K562 (cell line): ENCODE measurements around the gene CFHR5.

ENCODE experiments used
- EP300 ChIP-seq: IDR thresholded peaks from 2 replicates; pipeline ENCODE4 v1.6.1; 2012; ENCODE audit warnings: low read length, improper control_type of control experiment
- MAFK ChIP-seq: IDR thresholded peaks from 2 replicates; pipeline ENCODE4 v1.6.1; 2011; ENCODE audit warnings: low read length, improper control_type of control experiment
- NRF1 ChIP-seq, 2 experiments: fragments of 450-650 bp; IDR thresholded peaks in 1 of 2; conservative IDR thresholded peaks in 1 of 2; 2 replicates each; pipeline ENCODE4 v1.6.1; 2014; ENCODE audit warnings: mild to moderate bottlenecking in 2 of 2
- POLR2A ChIP-seq: fragments of 450-650 bp; conservative IDR thresholded peaks from 2 replicates; pipeline ENCODE4 v1.6.1; 2016
- ZBTB33 ChIP-seq: sonication (generic); formaldehyde crosslinking; IDR thresholded peaks from 2 replicates; pipeline ENCODE4 v1.8.1; 2023; ENCODE audit warnings: mild to moderate bottlenecking, missing genetic modification reagents
- ZZZ3 ChIP-seq: fragments of 450-650 bp; IDR thresholded peaks from 2 replicates; pipeline ENCODE4 v1.6.1; 2016; ENCODE audit warnings: antibody characterized with exemption, mild to moderate bottlenecking, moderate library complexity
- TF ChIP-seq, protein P1 (sequence below), 3 experiments: IDR thresholded peaks in 2 of 3; conservative IDR thresholded peaks in 1 of 3; 2 replicates each; pipeline ENCODE4 v1.5.1; 2011 to 2012; ENCODE audit warnings: low read length in 3 of 3, mild to moderate bottlenecking in 3 of 3, control low read depth in 2 of 3, improper control_type of control experiment in 1 of 3, inconsistent platforms in 1 of 3, low read depth in 1 of 3, mixed read lengths in 1 of 3, moderate library complexity in 1 of 3; ENCODE audit not compliant: insufficient read depth in 2 of 3

DNA sequence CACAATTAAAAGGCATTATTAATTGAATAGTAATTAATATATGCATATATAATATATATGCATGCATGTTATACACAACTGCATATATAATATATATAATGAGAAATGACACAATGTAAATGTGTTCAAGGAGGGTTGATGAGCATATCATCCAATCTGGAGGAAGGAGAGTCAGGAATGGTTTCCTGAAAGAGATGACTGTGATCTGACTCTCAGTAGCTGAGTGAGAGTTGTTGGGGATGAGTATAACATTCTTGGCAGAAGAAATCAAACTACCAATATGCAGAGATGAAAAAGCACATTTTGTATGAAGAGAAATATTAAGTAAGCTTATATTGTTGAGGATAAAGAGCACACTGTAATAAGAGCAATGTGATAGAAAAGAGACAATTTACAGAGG is 52.4 kb downstream of the CFHR5 start:
- TF ChIP-seq EP300 = no peak
- TF ChIP-seq NRF1 (conservative IDR thresholded peaks at IDR 0.05 in 1 of 2, IDR thresholded peaks at IDR 0.05 in 1 of 2) = no peak
- TF ChIP-seq, protein P1, sequence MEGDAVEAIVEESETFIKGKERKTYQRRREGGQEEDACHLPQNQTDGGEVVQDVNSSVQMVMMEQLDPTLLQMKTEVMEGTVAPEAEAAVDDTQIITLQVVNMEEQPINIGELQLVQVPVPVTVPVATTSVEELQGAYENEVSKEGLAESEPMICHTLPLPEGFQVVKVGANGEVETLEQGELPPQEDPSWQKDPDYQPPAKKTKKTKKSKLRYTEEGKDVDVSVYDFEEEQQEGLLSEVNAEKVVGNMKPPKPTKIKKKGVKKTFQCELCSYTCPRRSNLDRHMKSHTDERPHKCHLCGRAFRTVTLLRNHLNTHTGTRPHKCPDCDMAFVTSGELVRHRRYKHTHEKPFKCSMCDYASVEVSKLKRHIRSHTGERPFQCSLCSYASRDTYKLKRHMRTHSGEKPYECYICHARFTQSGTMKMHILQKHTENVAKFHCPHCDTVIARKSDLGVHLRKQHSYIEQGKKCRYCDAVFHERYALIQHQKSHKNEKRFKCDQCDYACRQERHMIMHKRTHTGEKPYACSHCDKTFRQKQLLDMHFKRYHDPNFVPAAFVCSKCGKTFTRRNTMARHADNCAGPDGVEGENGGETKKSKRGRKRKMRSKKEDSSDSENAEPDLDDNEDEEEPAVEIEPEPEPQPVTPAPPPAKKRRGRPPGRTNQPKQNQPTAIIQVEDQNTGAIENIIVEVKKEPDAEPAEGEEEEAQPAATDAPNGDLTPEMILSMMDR (IDR thresholded peaks at IDR 0.05 in 2 of 3, conservative IDR thresholded peaks at IDR 0.05 in 1 of 3; ENCODE audit: insufficient read depth in 2 of 3, low read depth in 1 of 3, low read length in 3 of 3) = no peak
- no peak for TF ChIP-seq MAFK
- no peak for TF ChIP-seq ZZZ3
- TF ChIP-seq POLR2A = no peak
- no peak for TF ChIP-seq ZBTB33 (CRISPR knock-in tag)
